Spleen (tissue), 11 donors: Measurements from ENCODE around the gene PLOD2. TPM values are rescaled to one million over a fixed set of nuclear protein-coding genes. Genes with fewer than 3 reads are reported as not detected.

Source experiments
- DNase-seq: peaks from one replicate; pipeline ENCODE4 v3.0.0-alpha.2; 2020
- H3K27ac ChIP-seq, 8 donors: fragments of 200-600 bp; sonication (generic) in 7 of 8; 1 replicate in 4 of 8; 2 replicates in 4 of 8; pipeline versions ENCODE4 v1.5.0 to v1.8.0; 2016 to 2021; ENCODE audit warnings: inconsistent platforms in 4 of 8, mild to moderate bottlenecking in 4 of 8, moderate library complexity in 1 of 8
- H3K27me3 ChIP-seq, 7 donors: fragments of 200-600 bp; sonication (generic) in 6 of 7; replicated peaks in 1 of 7; 1 replicate in 4 of 7; 2 replicates in 3 of 7; pipeline versions ENCODE4 v1.5.0 to v1.8.0; 2016 to 2021; ENCODE audit warnings: inconsistent platforms in 3 of 7, mild to moderate bottlenecking in 1 of 7
- H3K36me3 ChIP-seq, 6 donors: fragments of 200-600 bp; sonication (generic) in 5 of 6; 1 replicate in 4 of 6; 2 replicates in 2 of 6; pipeline versions ENCODE4 v1.5.0 to v1.8.0; 2016 to 2021; ENCODE audit warnings: inconsistent platforms in 2 of 6
- H3K4me1 ChIP-seq, 6 donors: fragments of 200-600 bp; sonication (generic) in 5 of 6; 1 replicate in 3 of 6; 2 replicates in 3 of 6; pipeline versions ENCODE4 v1.5.0 to v1.8.0; 2016 to 2021; ENCODE audit warnings: inconsistent platforms in 3 of 6
- H3K4me3 ChIP-seq, 8 donors: fragments of 200-600 bp; sonication (generic) in 7 of 8; 1 replicate in 4 of 8; 2 replicates in 4 of 8; pipeline versions ENCODE4 v1.5.0 to v1.8.0; 2016 to 2021; ENCODE audit warnings: inconsistent platforms in 4 of 8, mild to moderate bottlenecking in 4 of 8, moderate library complexity in 2 of 8
- H3K9me3 ChIP-seq, 8 donors: fragments of 200-600 bp; sonication (generic) in 7 of 8; 1 replicate in 4 of 8; 2 replicates in 4 of 8; pipeline versions ENCODE4 v1.5.0 to v1.8.0; 2016 to 2021; ENCODE audit warnings: inconsistent platforms in 4 of 8
- CTCF ChIP-seq, 11 experiments: fragments of 200-600 bp in 7 of 11; fragments of 450-650 bp in 4 of 11; sonication (generic) in 4 of 11; IDR thresholded peaks in 8 of 11; conservative IDR thresholded peaks in 3 of 11; 1 replicate in 7 of 11; 2 replicates in 4 of 11; pipeline versions ENCODE4 v1.4.0 to v1.8.0; 2016 to 2021; ENCODE audit warnings: antibody characterized with exemption in 11 of 11, inconsistent platforms in 4 of 11, mild to moderate bottlenecking in 1 of 11
- POLR2A ChIP-seq, 3 donors: fragments of 450-650 bp; IDR thresholded peaks; one replicate each; pipeline ENCODE4 v1.5.1; 2017; ENCODE audit warnings: antibody characterized with exemption in 3 of 3, mild to moderate bottlenecking in 1 of 3
- POLR2AphosphoS5 ChIP-seq, 3 donors: sonication (generic); formaldehyde crosslinking; IDR thresholded peaks; one replicate each; pipeline ENCODE4 v1.5.1; 2017; ENCODE audit warnings: antibody characterized with exemption in 3 of 3
- WGBS, 5 donors: extraction: QIAGEN DNeasy Blood & Tissue Kit in 3 of 5; methylation state at CpG; one replicate each; pipeline versions ENCODE4 v1.1.5 to v1.1.7; 2013 to 2018; 5-methylcytosine and 5-hydroxymethylcytosine counted together
- intact Hi-C: fragments of 100-400 bp; cut with DNase I; formaldehyde crosslinking; loops from one replicate; pipeline ENCODE4 v1.15.0; 2023; ENCODE audit warnings: low total_unique reads
- polyA plus RNA-seq, 3 donors: library from polyadenylated mRNA; stranded (reverse); fragments of 200-250 nt; gene quantifications; one replicate each; pipeline ENCODE4 v1.2.1, GENCODE V29; 2013
- total RNA-seq, 7 donors: library from RNA; depleted of rRNA in 3 of 7; stranded (reverse); fragments of >200 nt in 3 of 7; fragmentation: NEBNext Ultra II Directional in 4 of 7; extraction: Animal tissue kit (Norgen Biotek cat#: 25700) in 4 of 7; gene quantifications; one replicate each; pipeline versions ENCODE4 v1.1.0 to v1.2.1, GENCODE V29; 2016 to 2021
- donor health status: healthy with polysubstance abuse.
- donor health status: DM: no; HTN: no; CAD: no; lungs with moderate emphysema.
- donor health status: DM: no; HTN: no; CAD: no.
- donor health status: Bipolar disorder and iron deficiency.
- donor health status: healthy.
- donor health status: DM: no; HTN: no; CAD: no.
- donor health status: DM: yes; HTN: yes; CAD: no.

Gene PLOD2
- total and polyA plus RNA-seq, 10 donors, result 3.5 to 35.8 (median 11.2) TPM

- Histone ChIP-seq H3K9me3 (peaks cover 6 to 45% (median 36%) of the 10 kb centered on the region in 8 donors), H3K36me3 (no peaks in the 10 kb centered on the region), H3K4me1 (no peaks in the 10 kb centered on the region), H3K27ac (no peak overlapping the region), H3K27me3 (no peaks in the 10 kb centered on the region), H3K4me3 (no peak overlapping the region)
- intact Hi-C loops, result no loop called here
- no peak for TF ChIP-seq POLR2AphosphoS5 (IDR thresholded peaks at IDR 0.05)
- TF ChIP-seq POLR2A (IDR thresholded peaks at IDR 0.05), result no peak
- no peak for TF ChIP-seq CTCF (IDR thresholded peaks at IDR 0.05 in 8 of 11, conservative IDR thresholded peaks at IDR 0.05 in 3 of 11)
- DNase-seq, result no peak
Observed at GRCh38 chr3:146111337-146111736, 49.6 kb downstream of the PLOD2 start.

GRCh38 chr3:146110161-146110560 lies 50.8 kb downstream of the PLOD2 start:
- Histone ChIP-seq H3K36me3 (no peaks in the 10 kb centered on the region), H3K9me3 (peaks cover 6 to 33% (median 27%) of the 10 kb centered on the region in 8 donors), H3K27ac (no peak overlapping the region), H3K4me1 (no peaks in the 10 kb centered on the region), H3K4me3 (no peak overlapping the region), H3K27me3 (no peaks in the 10 kb centered on the region)
- DNase-seq, result no peak
- TF ChIP-seq POLR2A (IDR thresholded peaks at IDR 0.05), result no peak
- no peak for TF ChIP-seq CTCF (IDR thresholded peaks at IDR 0.05 in 8 of 11, conservative IDR thresholded peaks at IDR 0.05 in 3 of 11)
- no peak for TF ChIP-seq POLR2AphosphoS5 (IDR thresholded peaks at IDR 0.05)
- WGBS, 5 donors, result 73 to 92% (median 83%) methylated on average over 1 of the region's 1 CpG
- intact Hi-C loops, result no loop called here

GRCh38 chr3:146106986-146107385 lies 54.0 kb downstream of the PLOD2 start:
- no peak overlapping the region for H3K4me3 ChIP-seq
- WGBS, 5 donors, result 81 to 94% (median 92%) methylated on average over 5 of the region's 5 CpGs

GRCh38 chr3:146104068-146104467 lies 56.9 kb downstream of the PLOD2 start:
- Histone ChIP-seq H3K27me3 (no peaks in the 10 kb centered on the region), H3K36me3 (no peaks in the 10 kb centered on the region), H3K27ac (no peak overlapping the region), H3K9me3 (no peaks in the 10 kb centered on the region), H3K4me3 (no peak overlapping the region), H3K4me1 (no peaks in the 10 kb centered on the region)
- intact Hi-C loops, result no loop called here
- TF ChIP-seq POLR2AphosphoS5 (IDR thresholded peaks at IDR 0.05) (no peak), CTCF (IDR thresholded peaks at IDR 0.05 in 8 of 11, conservative IDR thresholded peaks at IDR 0.05 in 3 of 11) (no peak), POLR2A (IDR thresholded peaks at IDR 0.05) (no peak)
- DNase-seq, result no peak
- 90 to 97% (median 93%) methylated on average over 3 of the region's 3 CpGs for WGBS, 5 donors

More at GRCh38 chr3:146106986-146107385, 54.0 kb downstream of the PLOD2 start:
- Histone ChIP-seq H3K4me1 (no peaks in the 10 kb centered on the region), H3K9me3 (peaks cover 0 to 3% (median 0%) of the 10 kb centered on the region in 8 donors), H3K27me3 (no peaks in the 10 kb centered on the region), H3K36me3 (no peaks in the 10 kb centered on the region), H3K27ac (no peak overlapping the region)
- TF ChIP-seq POLR2A (IDR thresholded peaks at IDR 0.05) (no peak), POLR2AphosphoS5 (IDR thresholded peaks at IDR 0.05) (no peak), CTCF (IDR thresholded peaks at IDR 0.05 in 8 of 11, conservative IDR thresholded peaks at IDR 0.05 in 3 of 11) (no peak)
- intact Hi-C loops, result no loop called here
- no peak for DNase-seq
